IPS-NIHi11 (cell line): ENCODE measurements around the gene CDKN2C.
"Not testable (repeated sequence)": the region's sequence is repeated elsewhere in the genome, so short reads cannot be mapped to it uniquely, and the experiment has no call there.

Experiments
- DNase-seq: peaks from one replicate; pipeline ENCODE4 v3.0.0; 2012; ENCODE audit warnings: mixed read lengths, low spot score

CDKN2C gene

DNA sequence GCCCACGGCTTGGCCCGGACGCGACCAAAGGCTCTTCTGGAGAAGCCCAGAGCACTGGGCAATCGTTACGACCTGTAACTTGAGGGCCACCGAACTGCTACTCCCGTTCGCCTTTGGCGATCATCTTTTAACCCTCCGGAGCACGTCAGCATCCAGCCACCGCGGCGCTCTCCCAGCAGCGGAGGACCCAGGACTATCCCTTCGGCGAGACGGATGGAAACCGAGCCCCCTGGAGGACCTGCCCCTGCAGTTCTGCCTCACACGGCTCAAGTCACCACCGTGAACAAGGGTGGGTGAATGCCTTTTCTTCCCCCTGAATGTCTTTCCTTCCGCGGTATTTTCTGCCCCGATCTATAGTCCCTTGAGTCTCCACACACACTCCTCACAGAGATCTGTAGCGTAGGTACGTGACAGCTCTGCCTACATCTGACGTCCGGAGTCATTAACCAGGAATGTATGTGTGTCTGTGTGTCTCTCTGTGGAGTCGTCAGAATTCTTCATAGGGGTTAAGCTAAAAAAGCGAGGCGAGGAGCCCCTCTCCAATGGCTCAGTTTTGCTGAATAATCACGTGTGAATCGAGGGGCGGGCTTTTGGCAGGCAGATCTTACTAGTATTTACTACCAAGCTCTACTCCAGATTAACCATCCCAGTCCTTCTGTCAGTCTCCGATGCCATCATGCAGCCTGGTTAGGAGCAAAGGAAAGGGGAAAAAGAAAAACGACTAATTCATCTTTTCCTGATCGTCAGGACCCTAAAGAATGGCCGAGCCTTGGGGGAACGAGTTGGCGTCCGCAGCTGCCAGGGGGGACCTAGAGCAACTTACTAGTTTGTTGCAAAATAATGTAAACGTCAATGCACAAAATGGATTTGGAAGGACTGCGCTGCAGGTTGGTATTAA lies at the start of gene CDKN2C:
Gene CDKN2C, plus strand, starts transcription at position 635 of the 898 bp plus-strand sequence. Its CDS starts 124 bp downstream, at position 759.
- peak; percentile 41 for DNase-seq

DNA sequence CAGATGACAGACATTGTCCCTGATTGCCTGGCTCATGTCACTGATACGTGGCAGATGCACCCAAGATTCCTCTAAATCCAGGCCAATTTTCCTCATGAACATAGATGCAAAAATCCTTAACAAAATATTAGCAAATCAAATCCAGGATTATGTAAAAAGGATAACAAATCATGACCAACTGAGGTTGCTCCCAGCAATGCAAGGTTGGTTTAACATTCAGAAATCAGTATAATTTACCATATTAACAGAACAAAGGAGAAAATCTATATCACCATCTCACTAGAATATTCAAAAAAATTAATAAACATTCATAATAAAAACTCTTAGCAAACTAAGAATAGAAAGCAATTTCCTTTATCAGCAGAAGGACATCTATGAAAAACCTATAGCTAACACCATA lies 49.6 kb upstream of the CDKN2C start:
- DNase-seq: no peak

DNA sequence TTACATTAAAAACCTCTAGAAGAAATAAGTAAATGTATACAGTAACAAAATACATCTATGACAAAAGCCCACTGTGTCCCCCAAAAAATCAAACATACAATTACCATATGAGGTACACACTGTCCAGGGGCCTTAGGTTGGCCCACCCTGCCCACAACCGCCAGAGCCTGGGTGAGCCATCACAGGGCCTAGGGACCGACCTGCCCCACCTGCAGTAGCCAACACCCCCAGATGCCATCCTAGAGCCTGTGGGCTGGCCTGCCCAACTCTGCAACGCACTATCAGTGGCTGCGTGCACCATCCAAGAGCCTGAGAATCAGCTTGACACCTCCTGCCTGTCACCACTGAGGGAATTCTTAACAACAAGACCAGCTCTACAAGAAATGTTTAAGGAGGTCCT lies 49.0 kb upstream of the CDKN2C start:
- DNase-seq: no peak

GRCh38 chr1:50923564-50923963 lies 46.5 kb upstream of the CDKN2C start:
- DNase-seq: no peak

DNA sequence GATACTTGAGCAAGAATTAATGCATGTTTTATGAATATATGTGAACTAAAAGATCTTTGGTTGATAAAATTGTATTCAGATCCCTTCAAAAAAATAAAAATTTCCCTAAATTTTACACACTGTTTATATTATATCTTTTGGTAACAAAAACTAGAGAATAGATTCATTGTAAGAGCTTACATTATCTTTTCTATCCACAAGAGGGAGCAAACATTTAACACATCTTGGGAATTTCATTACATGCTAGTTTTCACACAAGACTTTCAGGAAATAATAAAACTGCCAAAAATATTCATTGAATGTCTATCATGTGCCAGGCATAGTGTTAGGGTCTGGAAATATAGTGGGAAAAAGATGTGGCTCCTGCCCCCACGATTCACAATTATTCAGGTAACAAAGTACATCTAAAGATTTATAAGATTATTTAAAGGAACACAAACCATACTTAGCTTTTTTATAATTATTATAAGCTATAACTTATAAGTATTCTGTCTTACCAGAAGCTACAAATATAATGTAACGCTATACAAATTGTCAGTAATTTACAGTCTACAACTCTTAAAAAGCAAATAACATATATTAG lies 40.6 kb upstream of the CDKN2C start:
- DNase-seq: peak; percentile 11

DNA sequence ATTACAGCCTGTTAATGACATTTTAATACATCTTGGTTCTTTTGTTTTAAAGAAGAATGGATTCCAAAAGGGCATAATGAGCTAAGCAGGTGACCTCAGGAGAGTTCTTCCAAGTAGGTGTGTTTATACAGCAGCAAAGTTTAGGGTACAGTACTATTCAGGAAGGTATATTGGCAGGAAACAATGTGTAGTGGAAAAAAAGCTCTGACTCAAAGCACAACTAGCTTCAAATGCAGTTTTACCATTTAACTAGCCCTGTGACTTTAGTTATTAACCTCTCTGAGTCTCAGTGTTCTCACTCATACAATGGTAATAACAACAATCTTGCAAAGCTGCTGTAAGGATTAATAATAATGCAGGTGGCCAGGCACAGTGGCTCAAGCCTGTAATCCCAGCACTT lies 39.9 kb upstream of the CDKN2C start:
- DNase-seq: no peak

DNA sequence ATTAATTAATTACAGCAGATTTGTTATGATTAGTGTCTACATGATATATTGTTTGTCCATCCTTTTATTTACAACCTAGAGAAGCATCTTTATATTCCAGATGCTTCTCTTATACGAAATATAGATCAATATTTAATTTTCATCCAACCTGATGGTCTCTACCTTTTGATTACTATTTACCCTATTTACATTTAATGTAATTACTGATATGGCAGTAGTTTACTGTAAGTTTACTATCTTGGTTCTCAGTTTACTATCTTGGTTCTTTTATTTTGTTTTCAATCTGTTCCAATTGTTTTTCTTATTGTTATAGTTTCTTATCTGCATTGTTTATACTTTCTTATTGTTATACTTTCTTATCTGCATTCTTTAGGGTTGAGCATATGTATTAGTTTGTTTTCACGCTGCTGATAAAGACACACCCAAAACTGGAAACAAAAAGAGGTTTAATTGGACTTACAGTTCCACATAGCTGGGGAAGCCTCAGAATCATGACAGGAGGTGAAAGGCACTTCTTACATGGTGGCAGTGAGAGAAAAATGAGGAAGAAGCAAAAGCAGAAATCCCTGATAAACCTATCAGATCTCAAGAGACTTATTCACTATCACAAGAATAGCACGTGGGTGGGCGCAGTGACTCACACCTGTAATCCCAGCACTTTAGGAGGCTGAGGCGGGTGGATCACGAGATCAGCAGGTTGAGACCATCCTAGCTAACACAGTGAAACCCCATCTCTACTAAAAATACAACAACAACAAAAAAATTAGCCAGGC lies 38.9 kb upstream of the CDKN2C start:
- DNase-seq: no peak

GRCh38 chr1:50932043-50932442 lies 38.0 kb upstream of the CDKN2C start:
- not testable (repeated sequence) for DNase-seq

GRCh38 chr1:50933770-50934169 lies 36.3 kb upstream of the CDKN2C start:
- DNase-seq: not testable (repeated sequence)

DNA sequence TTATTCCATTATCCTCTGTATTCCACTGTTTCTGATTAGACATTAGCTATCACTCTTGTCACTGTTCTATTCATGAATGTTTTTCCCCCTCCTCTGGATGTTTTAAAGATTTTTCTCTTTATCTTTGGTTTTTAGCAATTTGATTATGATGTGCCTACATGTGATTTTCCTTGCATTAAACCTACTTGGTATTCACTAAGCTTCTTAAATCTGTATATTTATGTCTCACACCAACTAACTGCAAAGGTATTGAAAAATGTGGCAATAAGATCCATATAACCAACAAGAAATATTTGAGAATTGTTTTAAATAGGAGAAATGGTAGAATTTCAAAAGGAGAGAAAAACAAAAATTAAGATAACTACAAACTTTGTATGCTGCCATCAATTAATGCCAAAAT lies 35.2 kb upstream of the CDKN2C start:
- DNase-seq: no peak

DNA sequence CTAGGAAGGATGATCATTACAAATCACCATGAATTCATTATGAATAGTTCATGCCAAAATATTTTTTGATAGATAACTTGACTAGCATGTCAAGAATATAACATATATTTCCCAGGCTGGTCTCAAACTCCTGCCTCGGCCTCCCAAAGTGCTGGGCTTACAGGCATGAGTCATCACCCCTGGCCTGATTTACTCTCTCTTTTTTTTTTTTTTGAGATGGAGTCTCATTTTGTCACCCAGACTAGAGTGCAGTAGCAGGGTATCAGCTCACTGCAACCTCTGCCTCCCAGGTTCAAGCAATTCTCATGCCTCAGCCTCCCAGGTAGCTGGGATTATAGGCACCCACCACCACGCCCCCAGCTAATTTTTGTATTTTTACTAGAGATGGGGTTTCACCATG lies 34.8 kb upstream of the CDKN2C start:
- not testable (repeated sequence) for DNase-seq

- no peak for DNase-seq
Observed at GRCh38 chr1:50936321-50936720, 33.7 kb upstream of the CDKN2C start.

GRCh38 chr1:50940291-50940690 lies 29.8 kb upstream of the CDKN2C start:
- DNase-seq: no peak

DNA sequence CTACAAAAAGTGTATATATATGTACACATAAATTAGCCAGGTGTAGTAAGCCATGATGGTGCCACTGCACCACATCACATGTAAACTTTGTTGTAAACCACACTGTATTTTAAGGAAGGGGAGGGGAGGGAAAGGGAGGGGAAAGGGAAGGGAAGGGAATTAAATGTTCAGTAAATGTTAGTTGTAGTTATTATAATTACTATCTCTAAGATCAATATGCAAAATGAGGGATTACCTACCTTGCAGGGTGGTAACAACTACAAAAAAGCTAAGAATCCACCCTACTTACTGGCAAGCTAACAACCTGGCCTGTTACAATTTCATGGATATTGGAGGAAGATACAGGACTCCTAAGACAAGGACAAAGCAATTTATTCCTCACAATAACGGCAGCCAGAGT lies 27.7 kb upstream of the CDKN2C start:
- no peak for DNase-seq

DNA sequence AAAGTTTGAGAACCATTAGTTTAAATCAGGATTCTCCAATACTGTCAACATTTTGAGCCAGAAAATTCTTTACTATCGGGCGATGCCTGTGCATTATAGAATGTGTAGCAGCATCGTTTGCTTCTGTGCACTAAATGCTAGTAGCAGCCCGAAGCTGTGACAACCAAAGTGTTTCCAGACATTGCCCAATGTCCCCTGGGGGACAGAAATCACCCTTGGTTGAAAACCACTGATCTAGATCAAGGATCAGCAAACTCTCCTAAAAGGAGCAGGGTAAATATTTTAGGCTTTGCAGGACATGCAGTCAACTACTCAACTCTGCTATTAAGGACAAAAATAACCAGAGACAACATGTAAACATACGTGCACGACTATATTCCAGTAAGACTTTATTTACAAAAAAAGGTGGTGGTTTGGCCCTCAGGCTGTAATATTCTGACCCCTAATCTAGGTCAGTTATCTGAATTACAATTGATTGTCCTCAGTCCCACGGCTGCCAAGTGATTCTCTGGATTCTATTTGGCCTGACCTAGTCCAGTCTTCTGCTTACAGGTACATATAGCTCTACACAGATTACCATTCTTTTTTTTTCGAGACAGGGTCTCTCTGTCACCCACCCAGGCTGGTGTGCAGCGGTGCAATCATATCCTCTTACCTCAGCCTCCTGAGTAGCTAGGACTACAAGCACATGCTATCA lies 20.6 kb upstream of the CDKN2C start:
- DNase-seq: no peak

DNA sequence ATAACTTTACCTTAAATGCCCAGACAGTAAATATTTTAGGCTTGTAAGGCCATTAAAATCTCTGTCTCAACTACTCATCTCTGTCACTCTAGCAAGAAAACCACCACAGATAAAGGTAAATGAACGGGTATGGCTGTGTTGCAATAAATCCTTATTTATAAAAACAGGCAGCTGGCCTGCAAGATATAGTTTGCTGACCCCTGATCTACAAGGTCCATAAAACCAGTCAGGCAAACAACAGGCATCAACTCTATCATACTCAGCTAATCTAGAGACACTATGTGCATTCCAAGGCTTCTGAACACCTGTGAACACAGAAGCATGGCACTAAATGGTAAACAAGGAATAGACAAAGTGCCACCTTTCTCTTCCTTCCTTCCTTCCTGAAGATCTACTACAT lies 19.6 kb upstream of the CDKN2C start:
- DNase-seq: no peak

DNA sequence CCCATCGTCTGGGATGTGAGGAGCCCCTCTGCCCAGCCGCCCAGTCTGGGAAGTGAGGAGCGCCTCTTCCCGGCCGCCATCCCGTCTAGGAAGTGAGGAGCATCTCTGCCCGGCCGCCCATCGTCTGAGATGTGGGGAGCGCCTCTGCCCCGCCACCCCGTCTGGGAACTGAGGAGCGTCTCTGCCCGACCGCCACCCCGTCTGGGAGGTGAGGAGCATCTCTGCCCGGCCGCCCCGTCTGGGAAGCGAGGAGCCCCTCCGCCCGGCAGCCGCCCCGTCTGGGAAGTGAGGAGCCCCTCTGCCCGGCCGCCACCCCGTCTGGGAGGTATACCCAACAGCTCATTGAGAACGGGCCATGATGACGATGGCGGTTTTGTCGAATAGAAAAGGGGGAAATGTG lies 17.5 kb upstream of the CDKN2C start:
- DNase-seq: not testable (repeated sequence)

DNA sequence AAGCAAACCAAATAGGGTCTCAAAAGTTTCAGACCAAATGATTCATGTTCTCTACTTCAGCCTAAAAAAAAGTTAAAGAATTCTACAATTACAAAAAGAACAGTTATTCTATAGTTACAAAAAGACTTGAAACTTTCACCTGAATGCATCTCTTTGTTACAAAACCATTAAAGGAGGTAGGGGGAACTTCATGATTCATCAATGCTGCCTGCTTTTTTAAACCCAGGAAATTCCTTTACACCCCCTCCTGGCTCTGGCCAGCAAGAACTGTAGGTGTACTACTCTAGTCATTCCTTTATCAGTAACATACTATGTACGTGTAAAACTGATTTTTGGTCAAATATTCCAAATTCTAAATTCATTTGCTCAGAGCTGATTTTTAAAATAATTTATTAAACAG lies 14.9 kb upstream of the CDKN2C start:
- no peak for DNase-seq

DNA sequence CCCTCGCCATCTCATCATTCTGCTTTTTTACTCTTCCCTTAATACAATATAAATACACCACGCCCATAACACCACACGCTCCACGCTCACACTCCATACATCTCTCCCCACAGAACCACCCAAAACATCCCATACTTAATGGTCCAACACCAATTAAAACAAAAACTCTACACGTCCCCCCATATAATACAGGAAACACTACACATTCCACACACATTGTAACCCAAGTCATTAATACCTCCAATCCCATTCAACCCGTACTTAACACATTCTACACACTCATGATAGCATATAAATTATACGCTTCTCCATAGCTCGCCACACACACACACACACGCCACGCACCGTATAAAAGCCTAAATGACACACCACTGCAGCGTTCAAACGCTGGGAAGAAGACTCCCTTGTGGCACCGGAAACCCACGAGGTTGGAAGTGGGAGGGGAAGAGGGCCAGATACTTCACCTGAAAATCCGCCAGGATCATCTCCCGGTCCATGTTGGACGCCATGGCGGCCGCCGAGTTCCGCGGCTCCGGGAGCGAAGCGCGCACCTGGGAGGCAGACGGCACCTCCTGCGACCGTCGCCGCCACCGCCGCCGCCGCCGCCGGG lies 10.6 kb upstream of the CDKN2C start:
- DNase-seq: no peak

- DNase-seq: peak; percentile 98
Observed at GRCh38 chr1:50959913-50960844, 9.9 kb upstream of the CDKN2C start, which contains the start of gene FAF1. Gene FAF1 (minus strand): TSS chr1:50960267. CDS start chr1:50959811, 456 bp downstream.
